SH-SY5Y (cell line): ENCODE measurements around the gene PBXIP1.

ENCODE experiments used
- GATA2 ChIP-seq: IDR thresholded peaks from 2 replicates; pipeline ENCODE4 v1.6.1; 2011; ENCODE audit warnings: mild to moderate bottlenecking, low read depth, low read length
- GATA3 ChIP-seq: IDR thresholded peaks from 2 replicates; pipeline ENCODE4 v1.6.1; 2011; ENCODE audit warnings: low read depth, mild to moderate bottlenecking, low read length, moderate library complexity

Gene PBXIP1

GRCh38 chr1:154895798-154896197, 60.1 kb downstream of the PBXIP1 start:
- TF ChIP-seq GATA2 (no peak), GATA3 (no peak)
